DMS 273 (cell line): Measurements from ENCODE around the gene APOBR.
A peak's percentile ranks its signal among the peaks of the same experiment; 100 is the strongest.
"Not testable (repeated sequence)": the region's sequence is repeated elsewhere in the genome, so short reads cannot be mapped to it uniquely, and the experiment has no call there.

Experiments used
- DNase-seq: peaks from one replicate; lab custom pipeline; 2025; ENCODE audit not compliant: unreplicated experiment; lab: John Stamatoyannopoulos, UW

The APOBR gene

DNA sequence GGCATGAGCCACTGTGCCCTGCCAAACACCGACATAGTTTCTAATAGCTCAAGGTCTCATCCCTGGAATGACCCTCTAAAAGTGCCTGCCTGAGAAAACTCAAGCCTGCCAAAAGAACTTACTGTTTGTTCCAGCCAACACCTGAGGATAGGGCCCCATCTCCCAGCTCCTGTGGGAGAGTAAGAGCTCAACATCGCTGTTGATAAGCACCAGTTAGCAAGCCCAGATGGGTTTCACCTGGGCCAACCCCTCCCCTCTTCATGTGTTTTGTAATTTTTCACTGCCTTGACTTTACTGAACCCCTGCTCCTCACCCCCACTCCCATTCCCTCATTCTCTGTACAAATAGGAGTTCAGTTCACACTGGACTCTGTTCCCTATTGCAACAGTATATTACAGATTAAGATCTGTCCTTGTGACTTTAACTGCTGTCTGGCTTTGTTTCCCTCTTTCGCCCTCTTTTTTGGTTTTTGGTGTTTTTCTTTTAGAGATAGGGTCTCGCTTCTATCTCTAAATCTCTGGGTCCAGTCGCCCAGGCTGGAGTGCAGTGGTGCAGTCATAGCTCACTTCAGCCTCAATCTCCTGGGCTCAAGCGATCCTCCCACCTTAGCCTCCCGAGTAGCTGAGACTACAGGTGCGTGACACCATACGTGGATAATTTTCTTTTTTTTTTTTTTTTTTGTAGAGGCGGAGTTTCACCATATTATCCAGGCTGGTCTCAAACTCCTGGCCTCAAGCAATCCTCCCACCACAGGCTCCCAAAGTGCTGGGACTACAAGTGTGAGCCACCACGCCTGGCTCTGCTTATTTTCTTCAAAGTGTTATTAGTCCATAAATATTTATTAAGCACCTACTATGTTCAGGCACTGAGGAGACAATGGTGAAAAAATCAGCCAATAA lies 32.0 kb downstream of the APOBR start:
- no peak for DNase-seq

DNA sequence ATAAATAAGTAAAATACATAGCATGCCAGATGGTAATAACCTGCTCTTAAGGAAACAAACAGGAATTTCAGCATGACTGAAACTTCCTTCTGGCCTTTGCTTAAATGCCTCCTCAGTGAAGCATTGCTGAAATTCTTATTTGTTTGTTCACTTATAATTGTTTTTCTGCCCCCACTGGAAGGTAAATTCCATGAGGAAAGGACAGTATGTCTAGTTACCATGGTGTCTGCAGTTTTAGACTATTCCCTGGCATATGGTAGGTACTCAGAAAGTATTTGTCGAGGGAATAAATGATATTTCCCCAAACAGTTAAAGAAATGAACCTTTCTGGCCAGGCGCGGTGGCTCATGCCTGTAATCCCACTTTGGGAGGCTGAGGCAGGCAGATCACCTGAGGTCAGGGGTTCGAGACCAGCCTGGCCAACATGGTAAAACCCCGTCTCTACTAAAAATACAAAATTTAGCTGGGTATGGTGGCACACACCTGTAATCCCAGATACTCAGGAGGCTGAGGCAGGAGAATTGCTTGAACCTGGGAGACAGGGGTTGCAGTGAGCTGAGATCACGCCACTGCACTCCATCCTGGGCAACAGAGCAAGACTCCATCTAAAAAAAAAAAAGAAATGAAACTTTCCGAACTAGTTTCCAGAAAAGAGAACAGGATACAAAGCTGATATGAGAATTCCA lies 32.8 kb downstream of the APOBR start:
- not testable (repeated sequence) for DNase-seq

DNA sequence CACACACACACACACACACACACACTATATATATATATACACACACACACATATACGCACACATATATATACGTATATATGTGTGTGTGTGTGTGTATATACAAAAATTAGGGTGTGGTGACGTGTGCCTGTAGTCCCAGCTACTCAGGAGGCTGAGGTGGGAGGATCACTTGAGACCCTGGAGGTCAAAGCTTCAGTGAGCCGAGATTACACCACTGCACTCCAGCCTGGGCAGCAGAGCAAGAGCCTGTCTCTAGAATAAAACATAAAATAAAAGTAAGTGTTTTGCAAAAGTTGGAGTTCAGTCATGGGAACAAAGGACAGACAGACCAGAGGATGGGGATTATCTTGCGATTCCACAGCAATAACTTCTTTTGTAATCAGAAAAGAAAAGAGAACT lies 33.5 kb downstream of the APOBR start:
- no peak for DNase-seq

DNA sequence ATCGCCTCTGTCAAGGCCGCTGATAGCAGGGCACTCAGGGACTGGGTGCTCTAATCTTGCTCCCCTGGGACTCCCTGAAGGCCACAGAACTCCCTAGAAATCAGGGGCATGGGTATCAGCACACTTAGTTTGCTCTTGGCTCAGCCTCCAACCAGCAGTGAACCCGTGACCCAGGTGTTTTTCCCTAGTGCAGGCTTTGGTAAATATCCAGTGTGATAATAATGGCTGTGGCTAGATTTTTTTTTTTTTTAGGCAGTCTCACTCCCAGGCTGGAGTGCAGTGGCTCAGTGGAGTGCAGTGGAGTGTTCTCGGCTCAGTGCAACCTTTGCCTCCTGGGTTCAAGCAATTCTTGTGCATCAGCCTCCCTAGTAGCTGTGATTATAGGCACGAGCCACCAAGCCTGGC lies 34.0 kb downstream of the APOBR start:
- DNase-seq = no peak

DNA sequence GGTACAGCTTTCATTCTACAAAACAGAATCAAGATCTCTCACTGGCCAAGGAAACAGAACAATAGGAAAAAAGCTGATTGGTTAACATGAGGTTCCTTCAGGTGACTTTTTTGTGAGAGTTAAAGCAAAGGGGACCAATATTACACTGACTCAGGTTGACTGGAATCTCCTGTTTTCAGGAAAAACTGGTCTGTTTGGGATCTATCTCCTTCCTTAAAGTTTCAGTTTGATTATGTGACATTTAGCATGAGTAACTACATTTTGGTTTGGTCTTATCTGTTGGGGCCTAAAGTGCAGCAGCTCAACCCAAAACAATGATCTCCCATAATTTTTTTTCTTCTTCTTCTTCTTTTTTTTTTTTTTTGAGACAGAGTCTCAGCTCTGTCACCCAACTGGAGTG lies 34.7 kb downstream of the APOBR start:
- no peak for DNase-seq

DNA sequence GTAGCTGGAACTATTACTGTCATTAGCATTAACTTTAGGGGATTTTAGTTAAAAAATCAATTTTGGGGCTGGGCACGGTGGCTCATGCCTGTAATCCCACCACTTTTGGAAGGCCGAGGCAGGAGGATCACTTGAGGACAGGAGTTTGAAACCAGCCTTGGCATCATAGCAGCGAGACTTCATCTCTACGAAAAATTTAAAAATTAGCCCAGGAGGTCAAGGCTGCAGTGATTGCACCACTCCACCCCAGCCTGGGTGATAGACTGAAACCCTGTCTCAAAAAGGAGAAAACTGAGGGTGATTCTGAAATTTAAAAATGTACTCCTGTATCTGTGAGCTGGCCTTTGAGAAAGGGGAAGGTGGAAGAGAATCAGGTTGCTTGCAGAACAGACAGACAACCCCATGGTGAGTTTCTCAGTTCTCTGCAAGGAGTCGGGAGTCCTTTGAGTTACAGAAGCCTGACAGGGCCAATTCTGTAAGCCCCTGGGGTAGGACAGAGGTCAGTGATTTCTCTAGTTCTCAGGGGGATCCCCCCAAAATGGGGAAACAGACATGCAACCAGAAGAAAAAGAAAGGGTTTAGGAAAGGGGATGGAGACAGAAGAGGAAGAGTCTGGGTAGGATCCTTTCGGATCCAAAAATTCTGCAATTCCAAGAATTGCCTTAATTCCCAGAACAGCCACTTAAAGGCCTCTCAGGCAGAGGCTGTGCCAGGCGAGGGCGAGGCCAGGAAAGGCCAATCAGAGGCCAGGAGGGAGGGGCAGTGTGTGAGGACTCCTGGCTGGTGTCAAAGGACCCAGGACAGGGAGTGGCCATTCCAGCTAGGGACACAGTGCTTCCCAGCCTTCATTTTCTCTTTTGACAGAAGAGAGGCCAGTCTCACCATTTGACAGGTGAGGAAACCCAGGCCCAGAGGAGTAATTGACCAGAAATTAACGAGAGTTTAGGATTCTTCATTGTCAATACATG lies 37.6 kb downstream of the APOBR start:
- peak; percentile 21 for DNase-seq

DNA sequence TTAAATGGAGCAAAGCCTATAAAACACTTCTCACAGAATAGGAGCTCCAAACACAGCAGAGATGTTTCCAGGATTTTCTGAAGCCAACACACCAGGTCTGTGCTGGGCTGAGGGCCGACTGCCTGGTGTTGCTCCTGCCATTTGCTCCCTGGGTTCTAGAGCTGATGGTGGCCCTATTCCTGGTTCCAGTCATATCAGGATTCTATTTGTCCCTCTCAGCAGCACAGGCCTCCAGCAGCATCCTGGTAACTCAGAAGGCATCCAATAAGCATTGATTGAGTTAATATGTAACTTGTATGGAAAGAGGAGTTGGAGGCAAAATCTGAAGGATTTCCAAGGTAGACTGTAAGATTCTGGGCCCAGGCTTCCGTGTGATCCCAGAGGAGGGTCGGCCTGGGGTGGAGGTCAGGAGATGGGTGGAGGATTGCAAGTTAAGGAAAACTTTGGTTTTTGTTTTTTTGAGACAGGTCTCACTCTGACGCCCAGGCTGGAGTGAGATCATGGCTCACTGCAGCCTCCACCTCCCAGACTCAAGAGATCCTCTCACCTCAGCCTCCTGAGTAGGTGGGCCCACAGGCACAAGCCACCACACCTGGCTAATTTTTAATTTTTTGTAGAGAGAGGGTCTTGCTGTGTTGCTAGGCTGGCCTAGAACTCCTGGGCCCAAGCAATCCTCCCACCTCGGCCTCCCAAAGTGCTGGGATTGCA lies 38.7 kb downstream of the APOBR start:
- DNase-seq = no peak

DNA sequence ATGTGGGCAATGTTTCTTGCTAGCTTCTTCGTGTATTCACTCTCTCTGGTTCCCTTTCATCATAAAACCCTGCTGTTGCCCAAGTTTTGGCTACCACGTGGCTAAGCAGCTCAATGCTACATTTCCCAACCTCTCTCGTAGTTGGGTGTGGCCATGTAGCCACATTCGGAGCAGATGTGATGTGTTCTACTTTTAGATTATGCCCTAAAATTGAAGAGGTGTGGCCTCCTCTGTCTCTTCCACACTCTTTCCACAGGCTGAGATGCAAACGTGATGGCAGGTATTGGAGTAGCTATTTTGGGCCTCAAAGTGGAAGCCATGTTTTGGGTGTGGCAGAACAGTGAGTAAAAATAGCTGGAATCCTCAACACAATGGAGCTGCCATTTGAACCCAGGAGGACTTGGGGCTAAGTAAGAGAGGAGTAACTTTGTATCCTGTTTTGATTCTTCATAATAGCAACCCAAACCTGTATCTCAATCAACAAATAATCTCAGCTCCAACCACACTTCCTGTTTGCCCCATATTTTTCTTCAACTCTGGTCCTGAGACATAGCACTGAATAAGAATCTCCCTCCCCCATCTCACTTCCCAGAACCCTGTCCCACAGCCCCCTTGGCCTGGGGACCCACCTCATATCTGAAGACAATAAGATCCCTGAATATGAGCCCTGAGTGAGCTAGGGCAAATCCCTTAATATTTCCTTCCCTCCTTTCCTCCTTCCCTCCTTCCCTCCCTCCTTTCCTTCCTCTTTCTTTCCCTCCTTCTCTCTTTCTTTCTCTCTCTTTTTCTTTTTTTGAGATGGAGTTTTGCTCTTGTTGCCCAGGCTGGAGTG lies 40.3 kb downstream of the APOBR start:
- no peak for DNase-seq

DNA sequence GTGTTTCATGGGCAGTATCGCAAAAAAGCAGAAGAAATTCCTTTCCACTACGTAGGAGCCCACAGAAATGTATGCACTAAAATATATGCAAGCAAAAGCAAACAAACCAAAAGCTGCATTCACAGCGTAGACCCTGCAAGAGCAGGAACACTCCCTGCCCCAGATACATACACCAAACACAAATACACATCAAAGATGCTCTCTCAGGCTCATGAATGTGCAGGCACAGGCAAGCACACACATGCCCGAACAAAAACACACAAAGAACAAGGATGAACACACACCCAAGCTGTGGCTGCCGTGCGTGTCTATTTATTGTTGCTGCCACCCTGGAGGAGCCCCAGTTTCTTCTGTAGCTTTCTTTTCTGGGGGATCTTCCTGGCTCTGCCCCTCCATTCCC lies 42.6 kb downstream of the APOBR start:
- peak; percentile 25 for DNase-seq

DNA sequence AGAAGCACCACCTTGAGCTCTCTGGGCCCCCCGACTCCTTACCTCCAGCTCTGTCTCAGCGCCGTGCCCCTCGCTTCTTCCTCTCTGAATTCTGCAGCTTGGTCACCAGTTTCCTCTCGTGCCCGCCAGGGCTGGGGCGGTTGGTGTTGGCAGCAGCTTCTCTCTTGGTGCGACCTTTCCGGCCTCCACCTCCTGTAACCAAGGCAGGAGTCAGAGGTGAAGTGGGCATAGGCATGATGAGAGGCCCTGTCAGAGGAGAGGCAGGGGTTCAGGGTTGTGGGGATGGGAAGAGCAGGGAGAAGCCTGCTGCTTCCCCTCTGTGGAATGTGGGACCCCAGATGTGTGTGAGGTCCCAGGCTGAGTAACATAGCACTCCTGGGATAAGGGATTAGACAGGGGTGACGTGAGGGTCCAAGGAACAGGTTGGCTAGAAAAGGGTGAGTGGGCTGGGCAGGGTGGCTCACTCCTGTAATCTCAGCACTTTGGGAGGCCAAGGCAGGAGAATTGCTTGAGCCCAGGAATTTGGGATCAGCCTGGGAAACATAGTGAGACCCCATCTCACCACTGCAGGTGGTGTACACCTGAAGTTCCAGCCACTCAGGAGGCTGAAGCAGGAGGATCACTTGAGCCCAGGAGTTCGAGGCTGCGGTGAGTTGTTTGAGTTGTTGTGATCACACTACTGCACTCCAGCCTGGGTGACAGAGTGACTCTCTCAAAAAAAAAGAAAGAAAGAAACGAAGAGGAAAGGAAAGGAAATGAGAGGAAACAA lies 43.7 kb downstream of the APOBR start:
- no peak for DNase-seq

DNA sequence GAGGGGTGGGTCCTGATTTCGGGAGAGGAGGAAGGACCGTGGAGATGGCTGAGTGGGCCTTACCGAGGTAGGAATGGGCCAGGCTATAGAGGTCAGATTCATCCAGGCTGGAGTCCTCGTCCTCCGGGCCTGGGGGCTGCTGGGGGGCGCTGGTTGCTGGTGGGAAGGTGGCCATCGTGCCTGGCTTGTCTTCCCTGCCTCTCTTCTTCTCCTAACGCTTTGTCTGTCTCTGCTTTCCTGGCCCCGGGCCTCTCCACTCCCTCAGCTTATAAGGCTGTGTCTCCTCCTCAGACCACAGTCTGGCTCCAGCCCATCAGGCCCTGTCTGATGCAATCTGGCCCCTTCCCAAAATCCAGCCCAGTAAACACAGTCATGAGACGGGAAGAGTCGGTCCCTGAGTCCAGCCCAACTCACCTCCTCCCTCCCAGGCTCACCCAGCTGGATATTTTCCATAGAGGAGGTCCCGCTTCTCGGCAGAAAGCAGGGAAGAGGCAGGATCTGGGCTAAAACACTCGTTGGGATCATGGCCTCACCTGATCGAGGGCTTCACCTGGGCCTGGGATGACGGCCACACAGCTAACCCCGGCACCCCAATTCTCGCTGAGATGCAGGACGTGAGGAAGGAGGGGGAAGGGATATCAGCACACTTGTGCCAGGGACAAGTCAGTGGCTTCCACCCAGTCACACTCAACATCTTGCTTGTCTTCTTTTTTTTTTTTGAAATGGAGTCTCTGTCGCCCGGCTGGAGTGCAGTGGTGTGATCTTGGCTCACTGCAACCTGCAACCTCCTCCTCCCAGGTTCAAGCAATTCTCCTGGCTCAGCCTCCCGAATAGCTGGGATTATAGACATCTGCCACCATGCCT lies 44.5 kb downstream of the APOBR start, which contains the start of gene NUPR1:
Gene NUPR1, minus strand, starts transcription at position 242 of the 864 bp plus-strand sequence. Its CDS starts 67 bp downstream, at position 175.
- DNase-seq = peak; percentile 96

DNA sequence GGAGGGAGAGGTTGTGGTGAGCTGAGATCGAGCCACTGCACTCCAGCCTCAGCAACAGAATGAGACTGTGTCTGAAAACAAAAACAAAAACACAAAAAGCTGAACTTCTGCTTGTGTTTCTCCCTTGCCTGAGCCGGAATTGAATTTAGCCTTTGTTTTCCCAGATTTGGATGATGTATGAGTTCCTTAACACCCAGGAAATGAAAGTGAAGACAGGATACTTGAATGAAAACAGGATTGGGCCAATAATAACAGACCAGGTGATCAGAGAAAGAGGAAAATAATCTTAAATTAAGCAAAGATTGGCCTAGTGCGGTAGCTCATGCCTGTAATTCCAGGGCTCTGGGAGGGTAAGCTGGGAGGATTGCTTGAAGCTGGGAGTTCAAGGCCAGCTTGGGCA lies 45.9 kb downstream of the APOBR start:
- no peak for DNase-seq

DNA sequence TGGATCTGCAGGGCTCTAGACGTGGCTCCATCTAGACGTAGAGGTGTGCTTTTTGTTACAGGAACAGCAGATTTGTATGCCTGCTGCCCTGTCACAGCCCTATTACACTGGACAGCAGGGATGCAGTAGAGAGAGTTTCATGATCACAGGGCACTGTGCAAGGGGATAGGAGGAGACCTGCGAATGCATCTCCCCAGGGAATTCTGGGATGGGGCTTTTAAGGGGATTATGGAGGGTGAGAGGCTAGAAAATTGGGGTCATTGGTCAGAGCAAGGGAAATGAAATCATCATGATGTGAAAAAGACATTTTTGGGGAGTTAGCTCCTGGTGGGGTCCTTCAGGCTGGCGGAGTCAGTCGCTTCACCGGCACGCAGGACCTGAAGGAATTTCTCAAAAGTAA lies 48.2 kb downstream of the APOBR start:
- DNase-seq = no peak

DNA sequence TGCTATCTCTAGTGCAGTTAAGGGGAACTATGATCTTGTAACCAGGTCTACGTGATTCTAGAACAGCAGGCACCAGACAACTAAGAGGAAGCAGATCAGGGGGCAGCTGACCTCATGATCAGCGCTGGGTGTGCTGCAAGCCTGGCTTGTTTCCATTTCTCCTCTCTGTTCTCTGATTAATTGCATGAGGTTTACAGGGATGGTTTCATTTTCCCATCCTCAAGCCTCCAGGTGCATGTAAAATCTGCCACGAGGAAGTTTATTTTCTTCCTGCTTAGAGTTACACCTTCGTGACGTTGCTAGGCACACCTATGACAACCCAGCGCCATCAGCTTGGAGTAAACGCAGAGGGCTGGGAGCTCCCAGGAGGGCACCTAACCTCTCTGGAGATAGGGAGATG lies 48.6 kb downstream of the APOBR start:
- DNase-seq = no peak

DNA sequence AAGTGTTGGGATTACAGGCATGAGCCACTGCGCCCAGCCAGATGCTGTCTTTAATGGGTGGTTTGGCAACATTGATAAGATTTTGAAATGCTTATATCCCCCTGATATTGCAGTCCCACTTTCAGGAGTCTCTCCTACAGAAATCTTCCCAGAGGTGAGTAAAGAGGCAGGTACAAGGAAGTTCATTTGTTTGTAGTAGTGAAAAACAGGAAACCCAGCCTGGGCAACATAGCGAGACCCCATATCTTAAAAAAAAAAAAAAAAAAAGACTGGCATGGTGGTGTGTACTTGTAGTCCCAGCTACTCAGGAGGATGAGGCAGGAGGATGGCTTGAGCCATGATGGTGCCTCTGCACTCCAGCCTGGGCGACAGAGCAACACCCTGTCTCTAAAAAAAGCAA lies 50.6 kb downstream of the APOBR start:
- no peak for DNase-seq

DNA sequence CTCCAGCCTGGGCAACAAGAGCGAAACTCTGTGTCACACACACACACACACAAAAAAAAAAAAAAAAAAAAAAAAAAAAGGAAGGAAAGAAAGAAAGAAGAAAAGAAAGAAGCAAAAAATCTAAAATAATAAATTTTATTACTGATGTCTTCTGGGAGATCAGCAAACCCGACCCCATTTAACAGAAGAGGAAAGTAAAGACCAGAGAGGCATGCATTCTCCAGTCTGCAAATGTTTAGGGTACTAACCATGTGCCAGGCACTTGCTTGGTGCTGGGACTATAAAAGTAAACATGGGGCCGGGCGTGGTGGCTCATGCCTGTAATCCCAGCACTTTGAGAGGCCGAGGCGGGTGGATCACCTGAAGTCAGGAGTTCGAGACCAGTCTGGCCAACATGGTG lies 51.5 kb downstream of the APOBR start:
- not testable (repeated sequence) for DNase-seq

DNA sequence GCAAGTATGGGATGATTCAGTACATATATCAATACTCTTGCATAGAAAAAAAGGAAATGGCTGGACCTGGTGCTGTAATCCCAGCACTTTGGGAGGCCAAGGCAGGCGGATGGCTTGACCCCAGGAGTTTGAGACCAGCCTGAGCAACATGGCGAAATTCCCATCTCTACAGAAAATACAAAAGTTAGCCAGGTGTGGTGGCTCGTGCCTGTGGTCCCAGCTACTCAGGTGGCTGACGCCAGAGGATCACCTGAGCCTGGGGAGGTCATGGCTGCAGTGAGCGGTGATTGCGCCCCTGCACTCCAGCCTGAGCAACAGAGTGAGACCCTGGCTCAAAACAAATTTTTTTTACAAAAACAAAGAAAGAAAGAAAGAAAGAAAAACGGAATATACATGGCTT lies 52.2 kb downstream of the APOBR start:
- DNase-seq = no peak

DNA sequence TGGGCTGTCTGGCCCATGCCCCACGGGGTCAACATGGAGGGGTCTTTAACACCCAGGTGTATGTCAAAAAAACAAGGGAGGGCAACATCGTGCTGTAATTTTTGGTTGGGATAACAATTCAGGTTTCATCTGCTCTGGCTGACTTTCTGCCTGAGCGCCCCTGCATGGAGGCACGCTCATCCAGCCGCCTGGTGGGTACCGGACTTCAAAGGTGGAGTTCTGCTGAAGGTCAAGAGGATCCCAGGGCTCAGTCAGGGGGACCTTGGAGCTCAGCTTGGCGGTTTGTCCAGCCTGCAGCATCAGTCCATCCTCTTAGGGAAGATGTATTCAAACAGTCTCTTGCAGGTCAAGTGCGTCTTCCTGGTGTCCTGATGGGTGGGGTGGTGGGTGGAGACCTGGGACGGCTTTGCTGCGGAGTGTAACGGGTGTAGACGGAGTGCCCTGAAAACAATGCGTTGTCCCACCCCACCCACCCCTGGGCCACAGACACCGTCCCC lies 53.9 kb downstream of the APOBR start:
- DNase-seq = no peak
